MM.1S (cell line): ENCODE data around the gene CBX7.

Experiments used
- DNase-seq: peaks from one replicate; pipeline ENCODE4 v3.0.0-alpha.2; 2015
- H2AFZ ChIP-seq: fragments of 300-600 bp; sonication (generic); 2 replicates; pipeline ENCODE4 v1.6.0; 2016; ENCODE audit warnings: antibody characterized with exemption, low read length
- H3F3A ChIP-seq: fragments of 300-600 bp; sonication (generic); 2 replicates; pipeline ENCODE4 v1.6.1; 2016; ENCODE audit warnings: mild to moderate bottlenecking, antibody characterized with exemption, low read length, moderate library complexity, mixed read lengths; ENCODE audit not compliant: insufficient read depth
- H3K27ac ChIP-seq: fragments of 300-600 bp; sonication (generic); 2 replicates; pipeline ENCODE4 v1.5.1; 2016; ENCODE audit warnings: mild to moderate bottlenecking, low read length
- H3K27me3 ChIP-seq: fragments of 300-600 bp; sonication (generic); replicated peaks from 2 replicates; pipeline ENCODE4 v1.6.0; 2016; ENCODE audit warnings: low read length; ENCODE audit not compliant: insufficient read depth
- H3K36me3 ChIP-seq: fragments of 300-600 bp; sonication (generic); replicated peaks from 2 replicates; pipeline ENCODE4 v1.6.1; 2016; ENCODE audit warnings: mild to moderate bottlenecking, low read length, mixed read lengths; ENCODE audit not compliant: insufficient read depth
- H3K4me1 ChIP-seq: fragments of 300-600 bp; sonication (generic); 2 replicates; pipeline ENCODE4 v1.6.1; 2016; ENCODE audit warnings: low read length, mixed read lengths
- H3K4me2 ChIP-seq: fragments of 300-600 bp; sonication (generic); 2 replicates; pipeline ENCODE4 v1.6.0; 2016; ENCODE audit warnings: low read depth, low read length
- H3K4me3 ChIP-seq: fragments of 300-600 bp; sonication (generic); 2 replicates; pipeline ENCODE4 v1.5.1; 2016; ENCODE audit warnings: low read length, mixed read lengths
- H3K79me2 ChIP-seq: fragments of 300-600 bp; sonication (generic); 2 replicates; pipeline ENCODE4 v1.6.1; 2016; ENCODE audit warnings: mixed run types, low read length, mixed read lengths
- H3K9ac ChIP-seq: fragments of 300-600 bp; sonication (generic); 2 replicates; pipeline ENCODE4 v1.6.1; 2016; ENCODE audit warnings: low read length, mixed read lengths
- H3K9me2 ChIP-seq: fragments of 300-600 bp; sonication (generic); replicated peaks from 2 replicates; pipeline ENCODE4 v1.6.1; 2016; ENCODE audit warnings: mild to moderate bottlenecking, low read length, mixed read lengths; ENCODE audit not compliant: insufficient read depth
- H3K9me3 ChIP-seq: fragments of 300-600 bp; sonication (generic); replicated peaks from 2 replicates; pipeline ENCODE4 v1.6.1; 2016; ENCODE audit warnings: mild to moderate bottlenecking, low read length, mixed read lengths; ENCODE audit not compliant: insufficient read depth
- H4K20me1 ChIP-seq: fragments of 300-600 bp; sonication (generic); 2 replicates; pipeline ENCODE4 v1.6.1; 2016; ENCODE audit warnings: mild to moderate bottlenecking, low read length, moderate library complexity, mixed read lengths; ENCODE audit not compliant: insufficient read depth
- EZH2 ChIP-seq: fragments of 300-600 bp; sonication (generic); optimal IDR thresholded peaks from 2 replicates; pipeline ENCODE3; 2017; ENCODE audit warnings: low read depth, mild to moderate bottlenecking, antibody characterized with exemption, low read length, mixed read lengths
- EZH2phosphoT487 ChIP-seq: fragments of 300-600 bp; sonication (generic); IDR thresholded peaks from 2 replicates; pipeline ENCODE4 v1.6.1; 2018; ENCODE audit warnings: antibody characterized with exemption, low read length
- TF ChIP-seq, protein P1 (sequence below): fragments of 300-600 bp; sonication (generic); IDR thresholded peaks from 2 replicates; pipeline ENCODE4 v1.5.1; 2016; ENCODE audit warnings: antibody characterized with exemption, low read length, mixed read lengths

CBX7 gene

DNA sequence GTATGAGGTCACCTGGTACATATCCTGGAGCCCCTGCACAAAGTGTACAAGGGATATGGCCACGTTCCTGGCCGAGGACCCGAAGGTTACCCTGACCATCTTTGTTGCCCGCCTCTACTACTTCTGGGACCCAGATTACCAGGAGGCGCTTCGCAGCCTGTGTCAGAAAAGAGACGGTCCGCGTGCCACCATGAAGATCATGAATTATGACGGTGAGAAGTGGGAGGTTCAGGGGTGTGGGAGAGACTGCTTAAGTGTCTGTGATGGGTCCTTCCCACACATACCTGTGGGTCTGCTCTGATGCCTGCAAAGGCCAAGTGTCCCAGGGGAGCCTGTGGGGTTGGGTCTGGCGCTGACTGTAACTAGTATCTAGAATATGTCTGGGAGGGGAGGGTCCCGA, 71.5 kb downstream of the CBX7 start:
- H3F3A ChIP-seq, result peaks cover 7% of the 10 kb centered on the region
- no peak overlapping the region for H2AFZ ChIP-seq
- no peaks in the 10 kb centered on the region for H4K20me1 ChIP-seq
- TF ChIP-seq EZH2phosphoT487 (no peak), EZH2 (no peak)
- TF ChIP-seq, protein P1, sequence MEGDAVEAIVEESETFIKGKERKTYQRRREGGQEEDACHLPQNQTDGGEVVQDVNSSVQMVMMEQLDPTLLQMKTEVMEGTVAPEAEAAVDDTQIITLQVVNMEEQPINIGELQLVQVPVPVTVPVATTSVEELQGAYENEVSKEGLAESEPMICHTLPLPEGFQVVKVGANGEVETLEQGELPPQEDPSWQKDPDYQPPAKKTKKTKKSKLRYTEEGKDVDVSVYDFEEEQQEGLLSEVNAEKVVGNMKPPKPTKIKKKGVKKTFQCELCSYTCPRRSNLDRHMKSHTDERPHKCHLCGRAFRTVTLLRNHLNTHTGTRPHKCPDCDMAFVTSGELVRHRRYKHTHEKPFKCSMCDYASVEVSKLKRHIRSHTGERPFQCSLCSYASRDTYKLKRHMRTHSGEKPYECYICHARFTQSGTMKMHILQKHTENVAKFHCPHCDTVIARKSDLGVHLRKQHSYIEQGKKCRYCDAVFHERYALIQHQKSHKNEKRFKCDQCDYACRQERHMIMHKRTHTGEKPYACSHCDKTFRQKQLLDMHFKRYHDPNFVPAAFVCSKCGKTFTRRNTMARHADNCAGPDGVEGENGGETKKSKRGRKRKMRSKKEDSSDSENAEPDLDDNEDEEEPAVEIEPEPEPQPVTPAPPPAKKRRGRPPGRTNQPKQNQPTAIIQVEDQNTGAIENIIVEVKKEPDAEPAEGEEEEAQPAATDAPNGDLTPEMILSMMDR, result no peak
- H3K27me3 ChIP-seq, result no peaks in the 10 kb centered on the region
- H3K9me3 ChIP-seq, result no peaks in the 10 kb centered on the region
- no peak overlapping the region for H3K27ac ChIP-seq
- DNase-seq, result no peak
- H3K4me1 ChIP-seq, result no peaks in the 10 kb centered on the region
- no peak overlapping the region for H3K4me3 ChIP-seq
- no peak overlapping the region for H3K4me2 ChIP-seq
- no peaks in the 10 kb centered on the region for H3K36me3 ChIP-seq
- no peak overlapping the region for H3K9ac ChIP-seq
- peaks cover 34% of the 10 kb centered on the region for H3K79me2 ChIP-seq
- no peaks in the 10 kb centered on the region for H3K9me2 ChIP-seq
